HG03442 (cell line): Measurements from ENCODE around the gene CUL1.

Source experiments
- ATAC-seq: cut with Tn5 transposase; IDR thresholded peaks from one replicate; pipeline ENCODE4 v1.9.1; 2021; ENCODE audit warnings: mild to moderate bottlenecking, moderate library complexity; ENCODE audit not compliant: unreplicated experiment

The CUL1 gene

GRCh38 chr7:148715027-148715426, 16.3 kb downstream of the CUL1 start:
- no peak for ATAC-seq

- ATAC-seq, result no peak
Measured at GRCh38 chr7:148717266-148717793, 18.6 kb downstream of the CUL1 start.

GRCh38 chr7:148718431-148718830, 19.7 kb downstream of the CUL1 start:
- no peak for ATAC-seq

DNA sequence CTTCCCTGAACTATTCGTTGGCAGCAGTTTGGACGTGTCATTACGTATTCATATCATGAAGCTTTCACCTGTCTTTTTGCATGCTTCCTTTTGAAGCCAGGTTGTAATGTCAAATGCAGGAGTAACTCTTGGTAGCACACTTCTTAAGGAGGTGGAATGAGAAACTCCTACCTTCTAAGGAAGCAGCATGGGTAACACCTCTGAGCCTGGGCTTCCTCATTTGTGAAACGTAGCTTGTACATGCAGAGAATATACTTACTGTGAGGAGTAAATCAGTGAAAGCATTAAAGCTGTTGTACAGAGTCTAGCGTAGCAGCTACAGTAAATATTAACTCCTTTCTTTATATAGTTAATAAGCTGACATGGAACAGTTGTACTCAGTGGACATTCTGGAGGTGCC, 21.1 kb downstream of the CUL1 start:
- ATAC-seq, result no peak

- ATAC-seq, result no peak
Measured at GRCh38 chr7:148720472-148720871, 21.8 kb downstream of the CUL1 start.

DNA sequence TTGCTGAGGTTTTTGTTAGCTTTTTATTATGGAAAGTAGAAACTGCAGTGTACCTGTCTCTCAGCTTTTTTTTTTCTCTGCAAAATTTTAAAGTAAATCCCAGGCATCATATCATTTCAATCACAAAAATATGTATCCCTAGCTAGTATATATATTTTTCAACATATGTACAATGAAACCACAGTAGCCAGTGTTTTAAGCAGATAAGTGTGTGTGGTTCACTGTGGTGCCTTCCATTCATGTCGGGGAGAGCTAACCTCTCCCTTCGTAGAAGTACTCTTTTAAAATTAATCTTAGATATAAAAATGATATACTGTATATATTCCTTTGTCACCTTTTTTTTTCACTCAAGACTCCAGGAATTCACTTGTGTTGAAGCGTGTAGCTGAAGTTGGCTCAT, 22.7 kb downstream of the CUL1 start:
- no peak for ATAC-seq

DNA sequence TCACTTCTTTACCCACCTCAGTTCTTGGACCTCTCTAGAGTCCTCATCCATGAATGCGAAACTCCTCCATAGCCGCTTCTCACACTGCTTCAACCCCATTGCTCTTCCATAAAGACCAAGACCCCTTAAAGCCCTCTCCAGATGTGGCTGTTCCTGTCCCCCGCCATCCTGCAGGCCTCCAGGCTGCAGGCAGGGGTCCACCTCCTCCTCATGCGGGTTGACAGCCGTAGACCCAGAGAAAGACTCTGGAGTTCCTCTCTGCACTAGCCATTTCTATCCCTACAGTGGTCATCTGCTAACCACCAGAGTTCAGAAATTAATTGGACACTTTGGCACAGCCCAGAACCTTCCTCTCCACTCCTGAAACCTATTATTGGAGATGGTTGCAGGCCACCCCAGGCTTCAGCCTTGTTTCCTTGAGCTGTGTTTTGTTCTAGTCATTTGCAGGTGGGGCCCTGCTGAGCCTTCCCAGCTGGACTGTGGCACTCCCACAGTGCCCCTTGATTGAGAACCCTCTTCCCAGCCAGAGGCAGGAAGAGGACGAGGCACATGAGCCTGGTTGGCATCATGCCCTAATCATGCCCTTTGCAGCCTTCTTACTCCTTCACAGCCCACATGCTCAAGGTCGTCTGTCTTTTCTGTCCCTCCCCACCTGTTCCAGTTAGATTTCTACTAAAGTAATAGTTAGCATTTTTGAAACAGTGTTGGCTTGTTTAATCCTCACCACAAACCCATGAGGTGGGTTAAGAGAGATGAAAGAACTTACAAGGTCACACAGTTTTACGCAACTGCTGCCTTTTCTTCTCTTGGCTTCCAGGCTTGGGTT, 23.9 kb downstream of the CUL1 start:
- no peak for ATAC-seq

DNA sequence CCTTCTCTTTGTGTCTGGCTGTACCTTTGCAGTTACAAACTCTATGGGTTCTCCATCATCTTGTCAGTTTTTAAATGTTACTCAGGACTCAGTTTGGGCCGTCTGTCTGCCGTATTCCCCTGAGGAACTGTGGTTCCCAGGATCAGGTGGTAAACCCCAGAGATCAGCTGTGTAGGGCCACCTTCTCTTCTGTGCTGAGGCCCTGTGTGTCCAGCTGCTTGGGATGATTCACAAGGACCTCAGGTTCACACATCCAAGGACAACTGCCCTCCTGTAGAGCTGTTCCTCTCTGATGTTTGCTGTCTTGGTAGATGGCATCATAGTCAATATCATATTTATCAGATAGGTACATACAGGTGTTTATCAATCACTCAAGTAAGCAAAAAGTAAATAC, 24.5 kb downstream of the CUL1 start:
- no peak for ATAC-seq

- no peak for ATAC-seq
Measured at GRCh38 chr7:148723846-148724245, 25.1 kb downstream of the CUL1 start.

GRCh38 chr7:148726385-148726784, 27.7 kb downstream of the CUL1 start:
- no peak for ATAC-seq

- no peak for ATAC-seq
Measured at GRCh38 chr7:148727501-148728278, 29.0 kb downstream of the CUL1 start.

GRCh38 chr7:148729984-148730733, 31.5 kb downstream of the CUL1 start:
- ATAC-seq, result no peak

GRCh38 chr7:148732862-148733261, 34.2 kb downstream of the CUL1 start:
- no peak for ATAC-seq

GRCh38 chr7:148733496-148733895, 34.8 kb downstream of the CUL1 start:
- ATAC-seq, result no peak

DNA sequence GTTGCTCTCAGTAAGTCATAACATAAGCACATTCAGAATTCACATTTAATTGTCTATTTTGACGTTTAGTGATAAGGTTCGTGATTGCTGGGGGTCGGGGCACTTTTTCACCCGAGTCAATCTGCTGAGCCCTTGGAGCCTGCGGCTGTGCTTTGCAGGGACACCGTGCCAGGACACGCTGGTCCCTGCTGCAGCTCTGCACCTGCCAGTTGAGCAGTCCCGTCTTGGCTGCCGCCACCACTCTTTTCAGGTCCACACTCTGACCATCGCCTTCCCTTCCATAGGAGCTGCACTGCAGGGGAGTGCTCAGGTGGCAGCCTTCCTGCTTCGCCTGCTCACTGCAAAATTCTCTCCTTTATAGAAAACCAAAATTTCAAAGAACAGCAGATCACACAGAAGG, 36.4 kb downstream of the CUL1 start:
- ATAC-seq, result no peak

DNA sequence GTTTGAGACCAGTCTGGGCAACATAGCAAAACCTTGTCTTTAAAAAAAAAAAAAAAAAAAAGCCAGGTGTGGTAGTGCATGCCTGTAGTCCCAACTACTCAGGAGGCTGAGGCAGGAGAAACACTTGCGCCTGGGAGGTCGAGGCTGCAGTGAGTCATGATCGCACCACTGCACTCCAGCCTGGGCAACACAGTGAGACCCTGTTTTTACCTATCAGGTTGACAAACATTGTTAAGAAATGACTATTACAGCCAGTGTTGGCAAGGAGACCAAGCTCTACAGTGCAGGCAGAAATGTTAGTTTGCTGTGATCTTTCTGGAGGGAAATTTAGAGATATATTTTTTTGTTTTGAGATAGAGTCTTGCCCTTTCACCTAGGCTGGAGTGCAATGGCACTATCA, 37.3 kb downstream of the CUL1 start:
- no peak for ATAC-seq

DNA sequence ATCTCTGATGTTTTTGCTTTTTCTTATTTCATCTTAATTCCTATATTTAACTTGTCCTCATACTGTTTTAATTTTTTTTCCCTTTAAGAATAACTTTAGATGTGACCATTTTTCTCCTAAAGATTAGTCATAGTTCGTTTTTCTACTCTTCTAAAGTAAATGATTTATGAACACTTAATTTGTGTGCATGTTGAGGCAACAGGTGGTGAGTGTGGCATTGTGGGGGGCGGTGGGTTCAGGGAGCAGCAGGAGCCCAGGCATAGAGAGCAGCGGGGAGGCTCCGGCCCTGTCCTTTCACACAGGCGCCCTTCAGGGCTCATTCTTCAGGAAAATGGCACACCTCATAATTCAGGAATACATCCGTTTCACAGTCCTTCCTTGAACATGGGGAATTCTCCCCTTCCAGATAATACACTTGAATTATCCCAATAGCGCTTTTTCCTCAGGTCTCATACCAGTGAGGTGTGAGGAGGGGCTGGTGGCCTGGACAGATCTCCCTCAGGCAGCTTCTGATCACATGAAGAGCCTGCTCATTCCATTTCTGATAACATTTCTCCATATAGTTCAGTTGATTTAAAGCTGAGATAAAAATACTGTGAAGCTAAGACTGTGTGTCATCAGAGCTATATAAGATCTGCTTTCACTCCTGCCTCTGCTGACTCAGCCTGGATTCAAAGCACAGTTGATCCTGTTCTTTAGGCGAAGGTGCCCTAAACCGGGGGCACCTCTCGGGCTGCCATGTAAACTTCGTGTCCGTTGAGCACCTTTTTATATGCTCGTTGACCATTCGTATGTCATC, 40.2 kb downstream of the CUL1 start:
- no peak for ATAC-seq

DNA sequence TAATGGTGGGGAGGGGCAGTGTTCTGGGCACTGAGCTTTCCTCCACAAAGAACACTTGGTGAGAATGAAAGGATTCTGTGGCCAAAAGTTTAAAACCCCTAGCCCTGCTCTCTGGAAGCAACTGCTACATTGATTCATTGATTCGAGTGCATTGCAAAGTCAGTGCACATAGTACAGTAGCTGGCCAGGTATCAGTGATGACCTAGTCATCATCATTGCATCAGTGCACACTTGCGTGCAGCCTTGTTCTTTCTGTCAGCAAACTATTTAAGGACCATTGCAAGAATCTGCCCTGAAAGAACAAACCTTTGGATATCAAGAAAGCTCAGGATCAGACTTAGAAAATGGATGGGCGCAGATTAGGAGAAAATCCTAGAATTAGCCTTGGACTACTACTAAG, 47.4 kb downstream of the CUL1 start:
- no peak for ATAC-seq

DNA sequence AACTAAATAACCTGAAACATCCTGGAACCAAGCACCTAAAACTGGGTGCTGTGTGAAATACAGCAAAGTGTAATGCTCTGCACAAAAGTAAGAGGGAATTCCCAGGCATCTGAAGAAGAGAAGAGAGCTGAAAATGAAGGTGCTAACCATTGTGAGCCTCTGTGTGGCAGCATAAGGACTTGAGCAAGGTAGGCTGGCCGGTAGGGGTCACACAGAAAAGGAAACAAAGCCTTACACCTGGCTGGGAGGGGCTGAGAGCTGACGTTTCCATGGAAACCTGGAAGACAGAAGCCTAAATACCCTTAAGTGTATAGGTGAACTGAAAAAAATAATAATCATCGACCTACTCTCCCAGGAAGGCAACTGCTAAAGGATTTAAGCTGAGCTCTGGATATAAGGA, 48.6 kb downstream of the CUL1 start:
- ATAC-seq, result no peak
